HG03025 (cell line): ENCODE measurements around the gene SAE1.
"Not testable (repeated sequence)": the region's sequence is repeated elsewhere in the genome, so short reads cannot be mapped to it uniquely, and the experiment has no call there.

Source experiments
- ATAC-seq: cut with Tn5 transposase; IDR thresholded peaks from one replicate; pipeline ENCODE4 v1.9.1; 2021; ENCODE audit warnings: mild to moderate bottlenecking, moderate library complexity; ENCODE audit not compliant: unreplicated experiment, low FRiP score

The SAE1 gene

DNA sequence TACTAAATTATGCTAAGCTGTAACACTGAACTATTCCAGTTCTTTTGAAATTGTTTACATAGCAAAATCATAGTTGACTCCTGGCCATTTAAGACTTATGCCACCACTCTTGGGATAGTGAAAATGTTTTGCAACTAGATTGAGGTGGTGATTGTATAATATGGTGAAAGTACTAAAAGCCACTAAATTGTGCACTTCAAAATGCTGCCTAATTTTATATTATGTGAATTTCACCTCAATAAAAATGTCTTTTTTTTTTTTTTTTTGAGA lies 5.0 kb upstream of the SAE1 start:
- ATAC-seq: no peak

DNA sequence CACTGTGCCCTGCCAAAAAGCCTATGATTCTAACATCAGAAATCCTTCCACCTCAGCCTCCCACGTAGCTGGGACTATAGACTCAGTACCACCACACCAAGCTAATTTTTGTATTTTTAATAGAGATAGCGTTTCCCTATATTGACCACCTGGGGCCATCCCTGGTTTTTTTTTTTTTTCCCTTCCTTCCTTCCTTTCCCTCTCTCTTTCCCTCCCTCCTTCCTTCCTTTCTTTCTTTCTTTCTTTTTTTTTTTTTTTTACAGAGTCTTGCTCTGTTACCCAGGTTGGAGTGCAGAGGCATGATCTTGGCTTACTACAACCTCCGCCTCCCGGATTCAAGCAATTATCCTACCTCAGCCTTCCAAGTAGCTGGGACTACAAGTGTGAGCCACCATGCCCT lies 1.1 kb upstream of the SAE1 start:
- no peak for ATAC-seq

DNA sequence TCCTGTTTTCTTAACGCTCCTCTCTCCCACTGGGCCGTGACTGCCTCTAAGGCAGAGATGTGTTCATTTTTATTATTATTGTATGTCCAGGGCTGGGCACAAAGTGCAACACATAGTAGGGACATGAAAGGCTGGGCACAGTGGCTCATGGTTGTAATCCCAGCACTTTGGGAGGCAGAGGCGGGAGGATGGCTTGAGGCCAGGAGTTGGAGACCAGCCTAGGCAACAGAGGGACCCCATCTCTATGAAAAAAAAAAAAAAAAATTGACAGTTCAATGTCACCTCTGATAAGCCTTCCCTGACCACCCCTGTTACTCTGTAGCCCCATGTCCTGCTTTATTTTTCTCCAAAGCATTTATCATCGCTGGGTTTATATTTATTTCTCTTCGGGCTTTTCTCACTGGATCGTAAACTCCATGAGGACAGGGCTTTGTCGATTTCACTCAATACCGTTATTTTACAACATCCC lies 481 bp upstream of the SAE1 start:
- no peak for ATAC-seq

DNA sequence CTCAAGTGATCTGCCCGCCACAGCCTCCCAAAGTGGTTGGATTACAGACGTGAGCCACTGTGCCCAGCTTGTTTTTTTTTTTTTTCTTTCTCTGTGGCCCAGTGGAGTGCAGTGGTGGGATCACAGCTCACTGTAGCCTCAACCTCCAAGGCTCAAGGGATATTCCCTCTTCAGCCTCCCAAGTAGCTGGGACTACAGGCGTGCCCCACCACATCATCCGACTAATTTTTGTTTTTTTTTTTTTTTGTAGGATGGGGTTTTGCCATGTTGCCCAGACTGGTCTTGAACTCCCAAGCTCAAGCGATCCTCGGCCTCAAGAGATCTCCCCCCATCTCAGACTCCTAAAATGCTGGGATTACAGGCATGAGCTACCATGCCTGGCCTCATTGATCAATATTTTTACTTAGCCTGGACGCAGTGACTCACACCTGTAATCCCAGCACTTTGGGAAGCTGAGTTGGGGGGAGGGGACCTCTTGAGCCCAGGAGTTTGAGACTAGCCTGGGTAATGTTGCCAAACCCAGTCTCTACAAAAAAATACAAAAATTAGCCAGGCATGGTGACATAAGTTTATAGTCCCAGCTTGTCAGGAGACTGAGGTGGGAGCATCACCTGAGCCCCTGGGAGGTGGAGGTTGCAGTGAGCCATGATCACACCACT lies 1.7 kb downstream of the SAE1 start:
- no peak for ATAC-seq

DNA sequence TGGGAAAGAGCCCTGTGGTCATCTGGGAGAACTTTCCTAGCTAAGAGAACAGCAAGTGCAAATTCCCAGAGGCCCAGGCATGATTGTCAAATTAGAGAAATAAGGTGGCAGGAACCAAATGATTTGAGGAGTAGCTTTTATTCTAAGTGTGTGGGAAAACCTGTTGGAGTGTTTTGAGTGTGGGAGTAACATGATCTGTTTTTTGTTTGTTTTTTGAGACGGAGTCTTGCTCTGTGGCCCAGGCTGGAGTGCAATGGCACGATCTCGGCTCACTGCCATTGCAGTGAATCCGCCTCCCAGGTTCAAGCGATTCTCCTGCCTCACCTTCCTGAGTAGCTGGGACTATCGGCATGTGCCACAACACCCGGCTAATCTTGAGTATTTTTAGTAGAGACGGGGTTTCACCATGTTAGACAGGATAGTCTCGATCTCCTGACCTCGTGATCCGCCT lies 2.4 kb downstream of the SAE1 start:
- ATAC-seq: no peak

DNA sequence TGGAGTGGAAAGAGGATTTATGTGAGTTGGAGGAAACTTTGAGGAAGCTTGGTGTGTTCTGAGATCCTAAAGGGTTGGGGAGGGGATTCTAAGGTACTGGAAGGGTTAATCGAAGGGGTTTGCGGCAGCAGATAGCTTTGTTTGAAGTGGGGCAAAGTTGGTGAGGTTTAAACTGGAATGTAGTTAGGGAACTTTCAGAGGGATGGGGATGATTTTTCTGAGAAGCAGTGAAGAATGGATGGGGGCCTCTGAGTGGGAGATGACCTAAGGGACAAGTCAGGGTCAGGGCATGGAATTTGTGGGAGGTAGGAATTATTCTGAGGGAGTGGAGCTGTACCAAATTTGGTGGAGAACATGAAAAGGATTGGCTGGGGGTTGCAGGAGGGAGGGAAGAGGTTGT lies 3.9 kb downstream of the SAE1 start:
- ATAC-seq: no peak

DNA sequence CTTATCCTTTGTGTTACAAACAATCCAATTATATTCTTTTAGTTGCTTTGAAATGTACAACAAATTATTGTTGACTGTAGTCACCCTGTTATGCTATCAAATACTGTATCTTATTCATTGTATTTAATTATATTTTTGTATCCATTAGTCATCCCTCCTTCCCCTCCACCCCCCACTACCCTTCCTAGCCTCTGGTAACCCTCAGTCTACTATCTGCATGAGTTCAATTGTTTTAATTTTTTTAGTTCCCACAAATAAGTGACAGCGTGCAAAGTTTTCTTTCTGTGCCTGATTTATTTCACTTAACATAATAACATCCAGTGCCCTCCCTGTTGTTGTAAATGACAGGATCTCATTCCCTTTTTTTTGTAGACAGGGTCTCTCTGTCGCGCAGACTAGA lies 4.5 kb downstream of the SAE1 start:
- no peak for ATAC-seq

DNA sequence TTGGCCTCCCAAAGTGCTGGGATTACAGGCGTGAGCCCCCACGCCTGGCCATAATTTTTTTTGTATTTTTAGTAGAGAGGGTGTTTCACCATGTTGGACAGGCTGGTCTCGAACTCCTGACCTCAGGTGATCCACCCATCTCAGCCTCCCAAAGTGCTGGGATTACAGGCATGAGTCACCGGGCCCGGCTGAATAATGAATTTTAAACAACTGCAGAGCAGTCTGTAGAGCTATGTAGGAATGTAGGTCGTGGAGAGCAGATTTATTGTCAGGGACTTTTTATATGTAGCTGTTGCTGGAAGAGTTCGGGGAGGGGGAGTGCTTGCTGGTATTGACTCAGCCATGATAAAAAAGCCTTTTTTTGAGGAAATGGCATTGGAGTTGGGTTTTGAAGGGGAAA lies 10.6 kb downstream of the SAE1 start:
- ATAC-seq: not testable (repeated sequence)

DNA sequence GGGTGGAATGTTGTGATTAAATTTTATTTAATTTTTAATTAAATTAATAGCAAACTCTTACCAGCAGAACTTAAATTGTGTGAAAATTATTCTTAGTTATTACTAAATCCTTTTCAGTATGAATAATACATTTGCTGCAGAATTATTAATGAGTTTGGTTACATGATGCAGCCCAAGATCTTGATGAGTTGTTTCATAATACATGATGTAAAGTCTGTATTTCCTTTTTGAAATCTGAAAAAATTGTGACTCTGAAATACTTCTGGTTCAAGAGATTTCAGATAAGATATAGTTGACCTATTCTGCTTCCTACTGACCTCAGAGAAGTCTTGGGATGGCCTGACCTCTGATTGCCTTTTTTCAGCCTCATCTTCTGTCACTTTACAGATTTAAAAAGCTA lies 11.1 kb downstream of the SAE1 start:
- no peak for ATAC-seq

DNA sequence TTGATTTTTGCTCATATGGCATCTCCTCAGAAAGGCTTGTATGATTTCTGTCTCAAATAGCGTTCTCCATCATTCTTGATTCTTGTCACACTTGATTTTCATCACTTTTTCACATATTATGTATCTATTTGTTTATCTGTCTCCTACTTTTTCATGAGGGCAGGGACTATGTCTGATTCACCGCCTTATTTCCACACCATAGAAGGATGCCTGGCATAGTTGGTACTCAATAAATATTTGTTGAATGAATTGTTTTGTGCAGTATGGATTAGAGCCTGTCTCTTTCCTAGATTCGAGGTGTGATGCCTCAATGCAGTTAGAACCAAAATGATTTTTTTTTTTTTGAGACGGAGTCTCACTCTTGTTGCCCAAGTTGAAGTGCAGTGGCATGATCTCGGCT lies 12.1 kb downstream of the SAE1 start:
- ATAC-seq: no peak

DNA sequence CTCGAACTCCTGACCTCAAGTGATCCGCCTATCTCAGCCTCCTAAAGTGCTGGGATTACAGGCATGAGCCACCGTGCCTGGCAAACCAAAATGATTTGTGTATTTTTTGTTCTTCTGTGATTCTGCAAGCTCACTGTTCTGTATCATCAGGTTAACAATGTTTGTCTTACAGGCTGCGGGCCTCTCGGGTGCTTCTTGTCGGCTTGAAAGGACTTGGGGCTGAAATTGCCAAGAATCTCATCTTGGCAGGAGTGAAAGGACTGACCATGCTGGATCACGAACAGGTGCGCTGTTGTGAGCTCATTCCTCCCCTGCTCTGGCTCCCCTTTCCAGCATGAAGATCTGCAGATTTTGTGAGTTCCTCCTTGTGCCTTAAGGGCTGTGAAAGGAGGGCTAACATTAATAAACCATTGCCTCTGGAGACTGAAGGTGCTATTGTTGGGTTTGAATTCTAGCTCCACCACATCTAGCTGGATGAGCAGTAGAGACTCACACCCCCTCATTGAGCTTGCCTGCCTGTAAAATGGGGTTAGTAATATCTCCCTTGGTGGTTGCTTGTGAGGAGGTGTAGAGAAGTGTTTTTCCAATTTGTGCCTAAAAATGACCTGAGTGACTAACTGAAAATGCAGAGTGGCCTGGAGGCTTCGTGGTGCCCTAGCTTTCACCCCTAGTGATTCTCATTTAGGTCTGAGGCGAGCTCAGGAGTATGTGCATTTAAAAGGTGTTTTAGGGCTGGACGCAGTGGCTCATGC lies 12.9 kb downstream of the SAE1 start:
- ATAC-seq: no peak

DNA sequence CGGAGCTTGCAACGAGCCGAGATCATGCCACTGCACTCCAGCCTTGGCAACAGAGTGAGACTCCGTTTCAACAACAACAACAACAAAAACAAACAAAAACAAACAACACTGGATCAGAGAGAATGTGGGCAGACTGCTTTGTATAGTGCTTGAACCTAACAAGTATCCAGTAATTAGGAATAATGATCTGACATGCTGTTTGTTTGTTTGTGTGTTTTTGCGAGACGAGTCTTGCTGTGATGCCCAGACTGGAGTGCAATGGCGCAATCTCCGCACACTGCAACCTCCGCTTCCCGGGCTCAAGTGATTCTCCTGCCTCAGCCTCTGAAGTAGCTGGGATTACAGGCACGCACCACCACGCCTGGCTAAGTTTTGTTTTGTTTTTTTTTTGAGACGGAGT lies 14.0 kb downstream of the SAE1 start:
- no peak for ATAC-seq

DNA sequence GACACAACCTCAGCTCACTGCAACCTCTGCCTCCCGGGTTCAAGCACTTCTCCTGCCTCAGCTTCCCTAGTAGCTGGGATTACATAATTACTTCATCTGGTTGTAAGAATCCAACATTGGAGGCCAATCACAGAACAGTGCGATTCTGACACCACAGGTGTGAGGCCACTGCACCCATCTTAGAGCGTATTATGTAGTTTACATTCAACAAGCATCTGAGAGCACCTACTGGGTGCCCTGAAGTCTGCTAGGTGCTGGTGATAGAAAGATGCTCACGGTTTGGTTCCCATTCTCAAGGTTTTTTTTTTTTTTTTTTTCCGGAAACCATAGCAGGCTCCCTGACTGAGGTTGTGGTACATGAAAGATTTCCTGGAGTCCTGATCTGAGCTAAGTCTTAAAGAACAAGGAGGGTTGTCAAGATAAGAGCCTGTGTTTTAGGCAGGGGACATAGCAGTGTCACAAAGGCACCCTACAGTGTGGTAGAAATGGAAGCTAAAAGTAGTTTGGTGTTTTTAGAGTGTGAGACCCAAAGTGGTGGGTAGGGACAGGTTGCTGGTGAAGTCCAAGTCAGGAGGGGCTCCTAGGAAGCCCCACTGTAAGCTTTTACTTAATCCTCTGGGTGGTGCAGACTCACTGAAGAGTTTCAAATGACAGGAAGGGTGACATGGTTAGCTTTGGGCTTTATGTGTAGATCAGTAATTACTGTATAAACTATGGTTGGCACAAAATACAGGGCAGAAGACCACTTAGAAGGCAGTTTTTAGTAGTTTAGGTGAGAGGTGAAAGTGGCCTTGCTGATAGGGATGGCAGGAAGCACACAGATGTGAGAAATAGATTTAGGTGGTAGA lies 15.2 kb downstream of the SAE1 start:
- no peak for ATAC-seq

DNA sequence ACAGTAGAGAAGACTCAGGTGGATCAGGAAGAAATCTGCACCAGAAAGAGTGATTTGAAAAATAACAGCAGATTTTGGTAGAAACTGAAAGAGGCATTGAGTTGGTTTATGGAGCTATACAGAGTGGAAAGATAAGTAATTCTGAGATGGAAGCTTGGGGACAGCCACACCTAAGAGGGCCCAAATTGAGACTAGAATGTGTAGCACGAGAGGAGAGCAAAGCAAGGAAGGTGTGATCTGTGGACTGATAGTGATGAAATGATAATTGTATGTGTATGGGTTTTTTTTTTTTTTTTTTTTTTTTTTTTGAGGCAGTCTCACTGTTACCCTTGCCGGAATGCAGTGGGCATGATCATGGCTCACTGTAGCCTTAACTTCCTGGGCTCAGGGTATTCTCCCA lies 16.3 kb downstream of the SAE1 start:
- no peak for ATAC-seq

DNA sequence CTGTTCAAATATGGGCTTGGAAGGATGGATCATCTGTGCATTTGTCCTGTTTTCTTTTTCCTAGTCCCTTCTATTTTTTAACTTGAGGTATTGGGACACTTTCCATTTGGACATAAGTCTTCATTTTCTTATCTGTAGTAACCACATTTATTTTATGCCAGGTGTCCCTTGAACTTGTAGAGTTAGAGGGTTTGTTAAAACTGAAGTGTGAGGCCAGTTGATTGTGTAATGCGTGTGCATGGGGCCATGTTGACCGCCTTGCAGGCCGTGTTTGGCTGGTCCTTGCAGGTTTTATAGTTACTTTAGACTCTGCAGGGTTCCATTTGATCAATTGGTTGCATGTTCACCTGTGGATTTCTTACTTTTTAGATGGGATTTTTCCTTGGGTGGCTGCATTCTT lies 21.0 kb downstream of the SAE1 start:
- no peak for ATAC-seq

DNA sequence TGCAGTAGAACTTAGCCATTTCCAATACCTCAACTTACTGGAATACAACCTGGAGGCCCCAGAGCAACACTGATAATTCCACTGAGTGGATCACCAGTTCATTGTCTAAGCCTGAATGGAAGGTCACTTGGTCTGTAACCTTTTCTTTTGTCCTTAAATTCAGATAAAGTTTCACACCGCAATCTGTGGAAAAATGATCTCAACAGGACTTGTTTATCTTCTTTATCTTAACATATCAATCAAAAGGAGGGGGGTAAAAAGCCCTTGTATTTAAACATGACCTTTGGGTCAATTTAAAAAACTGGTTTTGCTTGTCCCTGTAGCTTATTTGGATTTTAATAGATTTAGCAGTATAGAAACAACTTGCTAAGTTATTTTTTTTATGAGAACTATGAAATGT lies 21.6 kb downstream of the SAE1 start:
- ATAC-seq: no peak

DNA sequence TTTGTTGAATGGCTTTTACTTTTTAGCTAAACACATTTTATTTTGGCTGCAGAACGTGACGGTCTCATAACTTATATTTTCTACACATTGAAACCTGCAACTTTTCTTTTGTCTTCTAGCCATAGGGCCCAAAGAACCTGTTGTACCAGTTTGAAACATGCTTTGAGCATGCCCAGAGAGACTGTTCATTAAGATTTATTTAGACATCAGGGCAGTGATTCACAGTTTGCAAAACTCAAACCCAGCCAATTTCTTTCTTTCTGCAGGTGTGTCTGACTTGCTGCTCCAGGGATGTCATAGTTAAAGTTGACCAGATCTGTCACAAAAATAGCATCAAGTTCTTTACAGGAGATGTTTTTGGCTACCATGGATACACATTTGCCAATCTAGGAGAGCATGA lies 22.0 kb downstream of the SAE1 start:
- ATAC-seq: no peak

DNA sequence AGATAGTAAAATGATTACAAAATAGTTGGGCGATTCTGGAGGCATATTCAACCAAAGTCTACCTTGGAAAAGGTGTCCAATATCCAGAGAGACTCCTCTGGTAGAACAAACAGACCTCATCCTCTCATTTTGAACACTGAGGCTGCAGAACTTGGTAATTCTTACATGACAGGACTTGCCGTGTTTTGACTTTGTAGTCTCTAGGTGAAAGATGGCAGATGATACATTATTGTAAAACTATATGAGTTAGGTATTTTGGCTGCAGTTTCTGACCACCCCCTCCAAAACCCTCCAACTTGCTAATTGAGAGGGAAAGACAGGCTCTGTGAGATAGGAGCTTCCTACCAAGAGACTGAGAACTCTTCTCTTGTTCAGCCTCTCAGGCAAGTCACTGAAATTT lies 22.6 kb downstream of the SAE1 start:
- no peak for ATAC-seq

DNA sequence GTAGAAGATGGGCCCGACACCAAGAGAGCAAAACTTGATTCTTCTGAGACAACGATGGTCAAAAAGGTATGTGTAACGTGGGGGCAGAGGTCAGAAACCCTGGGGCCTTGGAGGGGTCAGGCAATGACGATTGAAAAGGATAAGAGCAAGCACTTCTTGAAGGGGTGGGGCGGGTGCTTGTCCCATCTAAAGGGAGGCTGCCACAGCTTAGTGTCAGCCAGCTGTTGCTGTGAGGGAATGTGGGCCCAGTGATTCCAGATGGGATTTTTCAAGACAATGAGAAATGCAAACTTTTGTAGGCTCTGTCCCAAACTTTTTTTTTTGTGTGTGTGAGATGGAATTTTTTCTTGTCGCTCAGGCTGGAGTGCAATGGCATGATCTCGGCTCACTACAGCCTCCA lies 24.5 kb downstream of the SAE1 start:
- no peak for ATAC-seq

DNA sequence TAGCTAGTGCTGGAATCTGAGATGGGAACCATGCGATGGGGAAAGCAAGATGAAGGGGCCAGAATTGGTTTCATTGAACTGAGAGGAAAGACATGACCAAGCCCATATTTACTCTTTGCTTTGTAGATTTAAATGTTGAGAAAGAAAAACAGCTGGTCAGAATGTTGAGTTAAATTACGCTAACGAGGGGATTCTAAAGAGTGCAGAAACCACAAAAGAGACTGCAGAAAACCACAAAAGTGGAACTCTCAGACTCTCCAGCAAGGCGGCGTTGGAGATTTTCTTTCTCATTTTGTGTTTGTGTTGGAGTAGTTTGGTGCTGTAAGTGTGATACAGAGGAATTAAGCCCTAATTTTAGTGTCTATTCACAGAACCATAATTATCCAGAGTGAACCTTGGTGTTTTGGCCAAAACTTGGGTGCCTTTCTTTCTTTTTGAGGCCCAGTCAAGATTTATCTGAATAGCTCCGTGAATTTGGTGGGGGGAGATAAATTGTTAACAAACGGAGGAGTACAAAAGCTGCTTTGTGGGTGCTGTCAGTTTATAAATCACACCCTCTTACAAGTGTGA lies 26.3 kb downstream of the SAE1 start:
- ATAC-seq: no peak
